WTC11 (cell line): ENCODE data around the gene DNMT3A. TPM values are rescaled to one million over a fixed set of nuclear protein-coding genes. Genes with fewer than 3 reads are reported as not detected.

ENCODE experiments used
- AR ChIP-seq: fragments of 250-450 bp; sonication (Bioruptor Pico); IDR thresholded peaks from 2 replicates; pipeline ENCODE4 v1.9.0; 2021; ENCODE audit warnings: mild to moderate bottlenecking
- ATF3 ChIP-seq: sonication (generic); formaldehyde crosslinking; conservative IDR thresholded peaks from 2 replicates; pipeline ENCODE4 v1.8.1; 2022; ENCODE audit warnings: mild to moderate bottlenecking, missing genetic modification reagents
- CDX4 ChIP-seq: fragments of 250-450 bp; sonication (Bioruptor Pico); IDR thresholded peaks from 2 replicates; pipeline ENCODE4 v1.9.0; 2021; ENCODE audit warnings: moderate library complexity, mild to moderate bottlenecking, inconsistent platforms, borderline replicate concordance
- CTCF ChIP-seq: fragments of 200-600 bp; IDR thresholded peaks from 2 replicates; pipeline ENCODE4 v1.8.0; 2022; ENCODE audit warnings: antibody characterized with exemption
- ETV6 ChIP-seq: sonication (generic); formaldehyde crosslinking; IDR thresholded peaks from 2 replicates; pipeline ENCODE4 v1.8.1; 2022; ENCODE audit warnings: mild to moderate bottlenecking, missing genetic modification reagents
- FOXJ3 ChIP-seq: sonication (generic); formaldehyde crosslinking; IDR thresholded peaks from 2 replicates; pipeline ENCODE4 v1.9.0; 2021; ENCODE audit warnings: missing genetic modification reagents, mild to moderate bottlenecking, borderline replicate concordance
- FOXK1 ChIP-seq: sonication (generic); formaldehyde crosslinking; IDR thresholded peaks from 2 replicates; pipeline ENCODE4 v1.8.0; 2022; ENCODE audit warnings: mild to moderate bottlenecking, moderate library complexity, missing genetic modification reagents
- FOXP1 ChIP-seq: sonication (generic); formaldehyde crosslinking; IDR thresholded peaks from 2 replicates; pipeline ENCODE4 v1.8.0; 2022; ENCODE audit warnings: missing genetic modification reagents, mild to moderate bottlenecking, moderate library complexity, borderline replicate concordance
- HMGXB4 ChIP-seq: sonication (generic); formaldehyde crosslinking; IDR thresholded peaks from 2 replicates; pipeline ENCODE4 v1.8.1; 2023; ENCODE audit warnings: mild to moderate bottlenecking, moderate library complexity, missing genetic modification reagents
- IRF1 ChIP-seq: sonication (generic); formaldehyde crosslinking; IDR thresholded peaks from 2 replicates; pipeline ENCODE4 v1.8.0; 2023; ENCODE audit warnings: missing genetic modification reagents
- MYBL2 ChIP-seq: sonication (generic); formaldehyde crosslinking; IDR thresholded peaks from 2 replicates; pipeline ENCODE4 v1.8.1; 2023; ENCODE audit warnings: mild to moderate bottlenecking, moderate library complexity, missing genetic modification reagents
- OVOL2 ChIP-seq: fragments of 250-450 bp; sonication (Bioruptor Pico); IDR thresholded peaks from 2 replicates; pipeline ENCODE4 v1.9.0; 2021; ENCODE audit warnings: mild to moderate bottlenecking, borderline replicate concordance
- PRDM15 ChIP-seq: sonication (generic); formaldehyde crosslinking; IDR thresholded peaks from 2 replicates; pipeline ENCODE4 v1.8.0; 2022; ENCODE audit warnings: missing genetic modification reagents
- SP1 ChIP-seq: sonication (generic); formaldehyde crosslinking; conservative IDR thresholded peaks from 2 replicates; pipeline ENCODE4 v1.8.1; 2022; ENCODE audit warnings: missing genetic modification reagents
- TEAD4 ChIP-seq: sonication (generic); formaldehyde crosslinking; IDR thresholded peaks from 2 replicates; pipeline ENCODE4 v1.8.0; 2022; ENCODE audit warnings: mild to moderate bottlenecking, missing genetic modification reagents
- ZMAT4 ChIP-seq: fragments of 250-450 bp; sonication (Bioruptor Pico); IDR thresholded peaks from 2 replicates; pipeline ENCODE4 v1.9.0; 2021; ENCODE audit warnings: mild to moderate bottlenecking
- ZNF121 ChIP-seq: sonication (generic); formaldehyde crosslinking; IDR thresholded peaks from 2 replicates; pipeline ENCODE4 v1.8.0; 2023; ENCODE audit warnings: missing genetic modification reagents
- ZNF512 ChIP-seq: sonication (generic); formaldehyde crosslinking; IDR thresholded peaks from 2 replicates; pipeline ENCODE4 v1.8.1; 2022; ENCODE audit warnings: missing genetic modification reagents, borderline replicate concordance
- ZSCAN18 ChIP-seq: fragments of 250-450 bp; sonication (Bioruptor Pico); IDR thresholded peaks from 2 replicates; pipeline ENCODE4 v2.1.2; 2022; ENCODE audit warnings: mild to moderate bottlenecking, moderate library complexity
- total RNA-seq: library from RNA; stranded (reverse); gene quantifications from 3 replicates; pipeline ENCODE4 v1.2.3, GENCODE V29; 2021

DNMT3A gene
- total RNA-seq, 1 experiment from 2014 or later = 154 TPM

GRCh38 chr2:25342372-25343186 lies 854 bp upstream of the DNMT3A start (continued):
- TF ChIP-seq ZSCAN18 (peak; percentile 62; the same call in 1 of the 2 replicates), SP1 (peak; percentile 64), ATF3 (CRISPR knock-in tag) (peak; percentile 69; the same call in 1 of the 2 replicates), HMGXB4 (CRISPR knock-in tag) (peak; percentile 99), ZNF512 (no peak), PRDM15 (CRISPR knock-in tag) (no peak), FOXP1 (CRISPR knock-in tag) (peak; percentile 85; the same call in 1 of the 2 replicates), ZMAT4 (no peak), CTCF (peak; percentile 93), IRF1 (CRISPR knock-in tag) (no peak), ETV6 (peak; percentile 50; the same call in 1 of the 2 replicates), OVOL2 (no peak), FOXJ3 (no peak), AR (no peak), FOXK1 (CRISPR knock-in tag) (no peak; the same call in none of the 2 replicates), CDX4 (CRISPR knock-in tag) (no peak), TEAD4 (peak; percentile 84; the same call in 1 of the 2 replicates), MYBL2 (CRISPR knock-in tag) (peak; percentile 86), ZNF121 (CRISPR knock-in tag) (peak; percentile 68)
